AG09319 (cell line): Measurements from ENCODE around the gene SPRED1.

ENCODE experiments used
- DNase-seq: peaks from one replicate; pipeline ENCODE4 v3.0.0-alpha.2; 2010; ENCODE audit warnings: low read depth; ENCODE audit errors: extremely low read depth
- CTCF ChIP-seq: IDR thresholded peaks from 2 replicates; pipeline ENCODE4 v1.5.1; 2011; ENCODE audit warnings: low read depth, mild to moderate bottlenecking, inconsistent platforms, low read length, moderate library complexity

The SPRED1 gene

GRCh38 chr15:38252481-38253350, at the start of gene SPRED1:
SPRED1 (plus strand) TSS chr15:38252836; CDS start chr15:38253186, 350 bp downstream.
- TF ChIP-seq CTCF, result no peak
- DNase-seq, result no peak

- DNase-seq, result no peak
- no peak for TF ChIP-seq CTCF
These were observed 46.9 kb upstream of the SPRED1 start for GRCh38 chr15:38205526-38206272.

GRCh38 chr15:38207621-38208020, 45.0 kb upstream of the SPRED1 start:
- TF ChIP-seq CTCF, result no peak
- no peak for DNase-seq

- DNase-seq, result no peak
- no peak for TF ChIP-seq CTCF
These were observed 44.4 kb upstream of the SPRED1 start for GRCh38 chr15:38208206-38208605.

GRCh38 chr15:38208779-38209178, 43.9 kb upstream of the SPRED1 start:
- DNase-seq, result no peak
- TF ChIP-seq CTCF, result no peak

GRCh38 chr15:38211249-38211648, 41.4 kb upstream of the SPRED1 start:
- no peak for TF ChIP-seq CTCF
- no peak for DNase-seq

- no peak for TF ChIP-seq CTCF
- no peak for DNase-seq
These were observed 40.8 kb upstream of the SPRED1 start for GRCh38 chr15:38211811-38212210.
